Retinal pigment epithelial cell (primary cell): ENCODE measurements around the gene HSPA1A.
A peak's percentile ranks its signal among the peaks of the same experiment; 100 is the strongest.

Experiments
- DNase-seq: peaks from one replicate; pipeline ENCODE4 v3.0.0-alpha.2; 2010; ENCODE audit warnings: low read depth
- H3K4me3 ChIP-seq: 2 replicates; pipeline ENCODE4 v1.5.1; 2011; ENCODE audit warnings: mild to moderate bottlenecking, low read length, control low read depth, moderate library complexity
- CTCF ChIP-seq: conservative IDR thresholded peaks from 2 replicates; pipeline ENCODE4 v1.5.1; 2011; ENCODE audit warnings: low read depth, low read length, control low read depth, inconsistent platforms

Gene HSPA1A

GRCh38 chr6:31829633-31830283 is 14.4 kb downstream of the HSPA1A start:
- DNase-seq, result no peak
- H3K4me3 ChIP-seq, result peak overlapping the region; percentile 57
- peak; percentile 31 for TF ChIP-seq CTCF

GRCh38 chr6:31830886-31831335 is 15.6 kb downstream of the HSPA1A start:
- no peak for TF ChIP-seq CTCF
- DNase-seq, result no peak
- H3K4me3 ChIP-seq, result peak overlapping the region; percentile 57

- peak overlapping the region; percentile 57 for H3K4me3 ChIP-seq
- no peak for DNase-seq
- TF ChIP-seq CTCF, result no peak
These were observed 16.2 kb downstream of the HSPA1A start for GRCh38 chr6:31831350-31832215.

- no peak for TF ChIP-seq CTCF
- H3K4me3 ChIP-seq, result peak overlapping the region; percentile 97
These were observed 19.3 kb downstream of the HSPA1A start for GRCh38 chr6:31834367-31835250.

GRCh38 chr6:31836047-31836473 is 20.7 kb downstream of the HSPA1A start:
- peak overlapping the region; percentile 97 for H3K4me3 ChIP-seq
- no peak for TF ChIP-seq CTCF
- no peak for DNase-seq

More at GRCh38 chr6:31834367-31835250, 19.3 kb downstream of the HSPA1A start:
- no peak for DNase-seq

- TF ChIP-seq CTCF, result peak; percentile 17
- peak overlapping the region; percentile 97 for H3K4me3 ChIP-seq
- no peak for DNase-seq
These were observed 21.4 kb downstream of the HSPA1A start for GRCh38 chr6:31836474-31837368.
